Erythroblast (primary cell): ENCODE measurements around the gene SLX4.

Experiments used
- GATA1 ChIP-seq: IDR thresholded peaks from 2 replicates; pipeline ENCODE4 v1.6.1; 2011; ENCODE audit warnings: low read depth, mild to moderate bottlenecking, control low read depth, low read length, moderate library complexity
- POLR2A ChIP-seq: IDR thresholded peaks from 2 replicates; pipeline ENCODE4 v1.6.1; 2011; ENCODE audit warnings: mild to moderate bottlenecking, low read length

- TF ChIP-seq POLR2A (no peak), GATA1 (no peak)
Observed at GRCh38 chr16:3640632-3641501, 29.5 kb upstream of the SLX4 start.
